ENCODE measurements around the gene BMAL1. TPM values are rescaled to one million over a fixed set of nuclear protein-coding genes. Genes with fewer than 3 reads are reported as not detected.

The BMAL1 gene
- total RNA-seq, result 6.9 and 8.0 TPM in 2 replicates

GRCh38 chr11:13277768-13278608, at the start of gene BMAL1:
BMAL1 (plus strand) TSS chr11:13277790; CDS start chr11:13354309, 76,519 bp downstream.

Other genes with a start within 250 kb of the BMAL1 start
- gene BTBD10, start 185.4 kb downstream of the BMAL1 start, total RNA-seq, result 79.0 and 103 TPM in 2 replicates
- not detected in 2 replicates for gene PTH, start 218.2 kb downstream of the BMAL1 start, total RNA-seq

All from vein endothelial cell (primary cell).